Measurements from ENCODE around the gene PRSS57.
A peak's percentile ranks its signal among the peaks of the same experiment; 100 is the strongest.

PRSS57 gene

GRCh38 chr19:686589-687297 lies 8.5 kb downstream of the PRSS57 start:
- Histone ChIP-seq H3K4me1 (ENCODE audit: control insufficient read depth, insufficient read depth, low read length) (no peaks in the 10 kb centered on the region), H3K9me3 (ENCODE audit: control insufficient read depth, insufficient read depth, low read length) (no peaks in the 10 kb centered on the region), H3K9ac (ENCODE audit: low read depth, low read length) (no peak overlapping the region), H3K4me3 (ENCODE audit: low read depth, low read length) (no peak overlapping the region), H3K36me3 (ENCODE audit: control insufficient read depth, insufficient read depth, low read length) (no peaks in the 10 kb centered on the region), H3K27me3 (ENCODE audit: control insufficient read depth, insufficient read depth, low read length) (no peaks in the 10 kb centered on the region)

- no peak overlapping the region for H3K4me3 ChIP-seq (ENCODE audit: low read depth, low read length)
- H3K4me1 ChIP-seq (ENCODE audit: control insufficient read depth, insufficient read depth, low read length): no peaks in the 10 kb centered on the region
- no peaks in the 10 kb centered on the region for H3K9me3 ChIP-seq (ENCODE audit: control insufficient read depth, insufficient read depth, low read length)
- H3K27me3 ChIP-seq (ENCODE audit: control insufficient read depth, insufficient read depth, low read length): no peaks in the 10 kb centered on the region
- no peaks in the 10 kb centered on the region for H3K36me3 ChIP-seq (ENCODE audit: control insufficient read depth, insufficient read depth, low read length)
- no peak overlapping the region for H3K9ac ChIP-seq (ENCODE audit: low read depth, low read length)
These were observed 9.8 kb downstream of the PRSS57 start for GRCh38 chr19:685454-685931.

GRCh38 chr19:682678-683320 lies 12.5 kb downstream of the PRSS57 start:
- no peak overlapping the region for H3K4me3 ChIP-seq (ENCODE audit: low read depth, low read length)
- H3K9ac ChIP-seq (ENCODE audit: low read depth, low read length): no peak overlapping the region
- H3K4me1 ChIP-seq (ENCODE audit: control insufficient read depth, insufficient read depth, low read length): no peaks in the 10 kb centered on the region
- H3K36me3 ChIP-seq (ENCODE audit: control insufficient read depth, insufficient read depth, low read length): no peaks in the 10 kb centered on the region
- no peaks in the 10 kb centered on the region for H3K9me3 ChIP-seq (ENCODE audit: control insufficient read depth, insufficient read depth, low read length)
- H3K27me3 ChIP-seq (ENCODE audit: control insufficient read depth, insufficient read depth, low read length): no peaks in the 10 kb centered on the region

- no peaks in the 10 kb centered on the region for H3K4me1 ChIP-seq (ENCODE audit: control insufficient read depth, insufficient read depth, low read length)
- peak overlapping the region; percentile 69 for H3K4me3 ChIP-seq (ENCODE audit: low read depth, low read length)
- no peak overlapping the region for H3K9ac ChIP-seq (ENCODE audit: low read depth, low read length)
- peaks cover 5% of the 10 kb centered on the region for H3K27me3 ChIP-seq (ENCODE audit: control insufficient read depth, insufficient read depth, low read length)
- no peaks in the 10 kb centered on the region for H3K9me3 ChIP-seq (ENCODE audit: control insufficient read depth, insufficient read depth, low read length)
- no peaks in the 10 kb centered on the region for H3K36me3 ChIP-seq (ENCODE audit: control insufficient read depth, insufficient read depth, low read length)
These were observed 13.9 kb downstream of the PRSS57 start for GRCh38 chr19:681029-682019.

GRCh38 chr19:680287-681028 lies 14.8 kb downstream of the PRSS57 start:
- H3K4me1 ChIP-seq (ENCODE audit: control insufficient read depth, insufficient read depth, low read length): no peaks in the 10 kb centered on the region
- no peaks in the 10 kb centered on the region for H3K9me3 ChIP-seq (ENCODE audit: control insufficient read depth, insufficient read depth, low read length)
- H3K9ac ChIP-seq (ENCODE audit: low read depth, low read length): peak overlapping the region; percentile 28
- no peaks in the 10 kb centered on the region for H3K36me3 ChIP-seq (ENCODE audit: control insufficient read depth, insufficient read depth, low read length)
- H3K4me3 ChIP-seq (ENCODE audit: low read depth, low read length): peak overlapping the region; percentile 69
- peaks cover 7% of the 10 kb centered on the region for H3K27me3 ChIP-seq (ENCODE audit: control insufficient read depth, insufficient read depth, low read length)

- Histone ChIP-seq H3K4me3 (ENCODE audit: low read depth, low read length) (peak overlapping the region; percentile 59), H3K9me3 (ENCODE audit: control insufficient read depth, insufficient read depth, low read length) (no peaks in the 10 kb centered on the region), H3K36me3 (ENCODE audit: control insufficient read depth, insufficient read depth, low read length) (no peaks in the 10 kb centered on the region), H3K4me1 (ENCODE audit: control insufficient read depth, insufficient read depth, low read length) (no peaks in the 10 kb centered on the region), H3K27me3 (ENCODE audit: control insufficient read depth, insufficient read depth, low read length) (peaks cover 7% of the 10 kb centered on the region), H3K9ac (ENCODE audit: low read depth, low read length) (no peak overlapping the region)
These were observed 15.6 kb downstream of the PRSS57 start for GRCh38 chr19:679418-680286.

GRCh38 chr19:678791-679388 lies 16.4 kb downstream of the PRSS57 start:
- Histone ChIP-seq H3K4me3 (ENCODE audit: low read depth, low read length) (peak overlapping the region; percentile 59), H3K9ac (ENCODE audit: low read depth, low read length) (no peak overlapping the region), H3K36me3 (ENCODE audit: control insufficient read depth, insufficient read depth, low read length) (no peaks in the 10 kb centered on the region), H3K4me1 (ENCODE audit: control insufficient read depth, insufficient read depth, low read length) (no peaks in the 10 kb centered on the region), H3K9me3 (ENCODE audit: control insufficient read depth, insufficient read depth, low read length) (no peaks in the 10 kb centered on the region), H3K27me3 (ENCODE audit: control insufficient read depth, insufficient read depth, low read length) (peaks cover 7% of the 10 kb centered on the region)

GRCh38 chr19:677601-678436 lies 17.4 kb downstream of the PRSS57 start:
- Histone ChIP-seq H3K9ac (ENCODE audit: low read depth, low read length) (no peak overlapping the region), H3K36me3 (ENCODE audit: control insufficient read depth, insufficient read depth, low read length) (no peaks in the 10 kb centered on the region), H3K27me3 (ENCODE audit: control insufficient read depth, insufficient read depth, low read length) (peaks cover 7% of the 10 kb centered on the region), H3K4me1 (ENCODE audit: control insufficient read depth, insufficient read depth, low read length) (no peaks in the 10 kb centered on the region), H3K4me3 (ENCODE audit: low read depth, low read length) (no peak overlapping the region), H3K9me3 (ENCODE audit: control insufficient read depth, insufficient read depth, low read length) (no peaks in the 10 kb centered on the region)

- H3K9ac ChIP-seq (ENCODE audit: low read depth, low read length): no peak overlapping the region
- no peak overlapping the region for H3K4me3 ChIP-seq (ENCODE audit: low read depth, low read length)
- H3K36me3 ChIP-seq (ENCODE audit: control insufficient read depth, insufficient read depth, low read length): no peaks in the 10 kb centered on the region
- H3K27me3 ChIP-seq (ENCODE audit: control insufficient read depth, insufficient read depth, low read length): peaks cover 7% of the 10 kb centered on the region
- H3K4me1 ChIP-seq (ENCODE audit: control insufficient read depth, insufficient read depth, low read length): no peaks in the 10 kb centered on the region
- no peaks in the 10 kb centered on the region for H3K9me3 ChIP-seq (ENCODE audit: control insufficient read depth, insufficient read depth, low read length)
These were observed 18.1 kb downstream of the PRSS57 start for GRCh38 chr19:677201-677600.

Data from iPS-15b (cell line).